ENCODE results near the gene NEURL4.

The NEURL4 gene

GRCh38 chr17:7280519-7281073, 48.5 kb downstream of the NEURL4 start:
- DNase-seq (ENCODE audit: low read depth, low spot score): peak; percentile 89

- DNase-seq (ENCODE audit: low read depth, low spot score): no peak
These were observed 49.7 kb downstream of the NEURL4 start for GRCh38 chr17:7279448-7279847.

GRCh38 chr17:7266784-7267183, 62.4 kb downstream of the NEURL4 start:
- no peak for DNase-seq (ENCODE audit: low read depth, low spot score)

All from astrocyte of the hippocampus (primary cell).